ENCODE results near the gene HID1.

- TF ChIP-seq ZNF318 (IDR thresholded peaks at IDR 0.05; ENCODE audit: borderline replicate concordance in 1 of 2, low read depth in 1 of 2) (no peak), RFX5 (IDR thresholded peaks at IDR 0.05; ENCODE audit: low read depth, low read length) (no peak), POLR2AphosphoS5 (IDR thresholded peaks at IDR 0.05; ENCODE audit: control insufficient read depth, insufficient read depth, low read depth, low read length) (no peak), CTCF (IDR thresholded peaks at IDR 0.05 in 2 of 3, conservative IDR thresholded peaks at IDR 0.05 in 1 of 3; ENCODE audit: insufficient read depth in 2 of 3, low read depth in 1 of 3, low read length in 3 of 3) (no peak), TFAM (CRISPR knock-in tag; conservative IDR thresholded peaks at IDR 0.05) (no peak), FOSL1 (tag; conservative IDR thresholded peaks at IDR 0.05) (no peak), NR3C1 (CRISPR knock-in tag; IDR thresholded peaks at IDR 0.05) (no peak), ZBTB26 (CRISPR knock-in tag; IDR thresholded peaks at IDR 0.05) (no peak), SAP30 (IDR thresholded peaks at IDR 0.05; ENCODE audit: borderline replicate concordance, insufficient read depth, low read depth, low read length, poor library complexity, severe bottlenecking) (no peak), MIER1 (IDR thresholded peaks at IDR 0.05; ENCODE audit: low read depth) (no peak), ZBTB9 (CRISPR knock-in tag; IDR thresholded peaks at IDR 0.05) (no peak)
Observed at GRCh38 chr17:74916136-74916850, 56.3 kb downstream of the HID1 start.
